HG03354 (cell line): ENCODE results near the gene PCDHGA4.
"Not testable (repeated sequence)": the region's sequence is repeated elsewhere in the genome, so short reads cannot be mapped to it uniquely, and the experiment has no call there.

Experiments
- ATAC-seq: cut with Tn5 transposase; IDR thresholded peaks from one replicate; pipeline ENCODE4 v1.9.1; 2021; ENCODE audit warnings: mild to moderate bottlenecking; ENCODE audit not compliant: unreplicated experiment, poor library complexity, severe bottlenecking

PCDHGA4 gene

DNA sequence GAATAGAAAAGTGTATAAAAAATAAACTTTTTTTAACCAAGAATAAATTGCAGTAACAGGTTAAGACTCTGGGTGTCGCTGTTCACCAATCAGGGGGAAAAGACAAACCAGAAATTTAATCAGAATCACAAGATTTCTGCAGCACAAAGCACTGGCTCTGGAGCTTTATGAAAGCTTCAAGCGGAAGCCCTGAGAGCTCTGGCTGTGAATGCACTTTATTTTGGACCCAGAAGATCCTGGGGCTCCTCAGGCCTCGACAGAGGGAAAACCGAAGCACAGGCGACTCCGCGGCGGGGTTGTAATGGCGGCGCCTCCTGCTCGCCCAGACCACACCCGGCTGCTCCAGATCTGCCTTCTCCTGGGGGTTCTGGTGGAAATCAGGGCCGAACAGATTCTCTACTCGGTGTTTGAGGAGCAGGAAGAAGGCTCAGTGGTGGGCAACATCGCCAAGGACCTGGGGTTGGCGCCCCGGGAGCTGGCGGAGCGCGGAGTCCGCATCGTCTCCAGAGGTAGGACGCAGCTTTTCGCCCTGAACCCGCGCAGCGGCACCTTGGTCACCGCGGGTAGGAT lies at the start of gene PCDHGA4:
PCDHGA4 (plus strand) TSS at position 122 of the 570 bp plus-strand sequence; CDS start at position 209, 87 bp downstream.
- no peak for ATAC-seq

DNA sequence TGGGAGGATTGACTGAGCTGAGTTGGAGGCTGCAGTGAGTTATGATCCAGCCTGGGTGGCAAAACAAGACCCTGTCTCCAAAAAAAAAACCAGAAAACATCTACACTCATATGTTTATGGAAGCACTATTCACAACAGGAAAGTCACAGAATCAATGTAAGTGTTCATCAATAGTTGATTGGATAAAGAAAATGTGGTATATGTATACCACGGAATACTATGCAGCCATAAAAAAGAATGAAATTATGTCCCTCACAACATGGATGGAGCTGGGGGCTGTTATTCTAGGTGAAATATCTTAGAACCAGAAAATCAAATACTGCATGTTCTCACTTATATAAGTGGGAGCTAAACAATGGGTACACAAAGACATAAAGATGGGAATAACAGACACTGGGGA lies 48.2 kb upstream of the PCDHGA4 start:
- ATAC-seq, result no peak

DNA sequence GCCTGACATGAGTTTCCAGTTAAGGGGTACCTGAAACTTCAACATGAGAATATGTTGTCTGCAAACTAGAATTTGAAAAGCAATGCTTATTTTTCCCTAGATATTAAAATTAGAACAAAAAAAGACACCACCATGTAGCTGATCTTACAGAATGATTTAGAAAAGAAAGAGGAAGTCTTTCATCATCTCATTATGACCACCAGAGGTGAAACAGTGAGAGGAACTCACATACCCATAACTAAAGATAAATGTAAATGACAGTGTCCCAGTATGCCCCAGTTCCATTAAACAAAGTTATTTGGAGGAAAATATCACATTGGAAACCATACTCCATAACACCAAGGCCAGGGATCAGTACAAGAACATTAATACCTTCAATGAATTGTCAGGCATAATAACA lies 41.1 kb upstream of the PCDHGA4 start:
- ATAC-seq, result no peak

DNA sequence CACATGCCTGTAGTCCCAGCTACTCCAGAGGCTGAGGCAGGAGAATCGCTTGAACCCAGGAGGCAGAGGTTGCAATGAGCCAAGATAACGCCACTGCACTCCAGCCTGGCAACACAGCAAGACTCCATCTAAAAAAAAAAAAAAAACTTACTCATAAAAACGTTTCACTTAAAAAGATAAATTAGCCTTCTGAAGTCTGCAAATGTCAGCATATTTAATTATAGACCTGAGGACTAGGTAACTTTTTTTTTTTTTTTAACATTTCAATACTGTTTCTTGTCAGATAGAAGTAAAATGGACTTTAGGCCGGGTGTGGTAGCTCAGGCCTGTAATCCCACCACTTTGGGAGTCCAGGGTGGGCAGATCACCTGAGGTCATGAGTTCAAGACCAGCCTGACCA lies 37.9 kb upstream of the PCDHGA4 start:
- not testable (repeated sequence) for ATAC-seq

DNA sequence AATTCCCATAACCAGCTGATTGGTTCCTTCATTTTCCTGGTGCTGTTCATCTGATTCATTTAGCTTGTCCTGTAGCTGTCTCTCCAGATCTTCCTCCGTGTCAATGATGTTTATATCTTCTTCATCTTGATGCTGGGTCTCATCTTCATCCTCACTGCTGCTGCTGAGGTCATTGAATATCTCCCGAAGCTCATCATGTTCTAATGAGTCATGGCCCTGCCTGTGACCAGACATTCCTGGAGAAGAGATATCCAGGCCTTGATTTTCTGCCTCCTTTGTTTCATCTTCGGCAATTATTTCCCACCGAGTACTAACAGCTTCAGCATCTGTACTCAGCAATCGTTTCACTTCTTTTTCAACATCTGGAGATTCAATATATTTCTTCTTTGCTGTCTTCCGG lies 35.6 kb upstream of the PCDHGA4 start:
- no peak for ATAC-seq

DNA sequence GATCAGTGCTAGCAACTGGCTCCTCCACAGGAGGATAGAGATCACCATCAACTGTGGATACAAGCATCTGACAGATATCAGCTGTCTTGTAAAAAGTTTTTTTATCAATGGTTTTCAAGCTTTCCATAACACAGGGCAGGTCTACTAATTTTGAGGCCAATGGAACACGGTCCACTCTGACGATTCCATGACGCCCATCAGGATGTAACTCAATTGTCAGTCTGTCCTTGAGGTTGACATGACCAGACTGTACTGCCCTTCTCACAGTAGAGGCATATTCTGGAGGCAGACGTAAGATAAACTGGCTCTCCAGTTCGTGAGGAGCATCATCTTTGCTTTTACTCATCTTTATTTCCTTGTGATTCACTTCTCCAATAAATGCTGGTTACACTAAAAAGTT lies 35.1 kb upstream of the PCDHGA4 start:
- no peak for ATAC-seq

DNA sequence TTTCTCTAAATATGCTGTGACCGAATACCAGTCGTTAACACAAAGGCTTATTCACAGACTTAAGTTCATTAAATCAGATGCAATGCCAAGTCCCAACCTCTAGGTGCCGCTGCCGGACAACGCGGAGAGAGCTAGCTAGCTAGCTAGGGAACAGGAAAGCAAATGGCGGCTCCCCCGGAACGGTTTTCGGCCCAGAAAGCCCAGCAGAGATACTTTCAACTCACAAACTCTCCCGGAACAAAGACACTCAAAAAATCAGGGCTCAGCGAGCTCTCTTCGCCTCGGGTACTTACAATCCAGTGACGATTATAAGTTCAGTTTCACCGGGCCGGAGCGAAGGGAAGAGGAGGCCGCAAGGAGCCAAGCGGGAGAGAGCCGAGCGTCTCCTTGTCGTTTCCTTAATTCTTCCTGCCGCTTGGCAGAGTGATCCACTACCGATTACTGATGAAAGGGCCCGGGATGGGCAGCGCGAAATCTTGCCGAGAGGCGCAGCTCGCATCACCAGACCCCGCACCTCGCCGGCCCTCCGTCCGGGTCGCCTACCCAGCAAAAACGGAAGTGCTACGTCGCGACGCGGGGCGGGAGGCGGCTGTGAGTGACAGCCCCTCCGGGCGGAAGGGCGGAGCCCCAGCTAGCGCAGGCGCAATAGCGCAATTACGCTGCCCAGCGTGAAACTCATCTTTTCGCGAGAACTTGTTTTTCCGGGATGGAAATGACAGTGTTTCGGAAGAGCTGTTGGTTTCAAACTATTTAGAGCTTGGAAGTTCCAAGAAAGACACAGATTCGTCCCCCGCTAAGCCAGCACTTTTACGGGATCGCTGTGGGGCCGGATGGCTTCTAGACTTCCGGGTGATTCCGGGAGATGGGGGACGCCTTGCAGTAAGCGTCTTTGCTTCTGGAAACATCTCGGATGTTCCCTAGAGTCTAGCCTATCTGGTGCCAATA lies 34.3 kb upstream of the PCDHGA4 start, which contains the start of gene TAF7:
TAF7 (minus strand) TSS at position 560 of the 945 bp plus-strand sequence. CDS start 740 bp downstream, outside the sequence.
- ATAC-seq, result peak; percentile 96

DNA sequence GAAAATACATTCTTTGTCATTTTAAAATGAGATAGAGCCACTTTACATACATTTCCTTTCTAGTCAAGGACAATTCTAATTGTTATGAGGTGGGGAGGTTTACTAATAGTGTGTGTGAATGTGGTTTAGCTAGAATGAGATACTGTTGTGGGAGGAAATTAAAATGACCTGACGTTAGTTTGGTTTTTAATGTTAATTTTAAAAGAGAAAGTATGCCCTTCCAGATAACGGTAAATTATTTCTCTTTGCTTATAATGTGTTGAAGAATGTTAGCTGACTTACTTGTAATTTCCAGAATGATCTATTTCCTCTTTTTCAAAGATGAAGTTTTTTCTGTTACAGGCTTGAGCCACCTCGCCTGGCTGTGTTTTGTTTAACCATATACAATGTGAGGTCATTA lies 32.6 kb upstream of the PCDHGA4 start:
- no peak for ATAC-seq

DNA sequence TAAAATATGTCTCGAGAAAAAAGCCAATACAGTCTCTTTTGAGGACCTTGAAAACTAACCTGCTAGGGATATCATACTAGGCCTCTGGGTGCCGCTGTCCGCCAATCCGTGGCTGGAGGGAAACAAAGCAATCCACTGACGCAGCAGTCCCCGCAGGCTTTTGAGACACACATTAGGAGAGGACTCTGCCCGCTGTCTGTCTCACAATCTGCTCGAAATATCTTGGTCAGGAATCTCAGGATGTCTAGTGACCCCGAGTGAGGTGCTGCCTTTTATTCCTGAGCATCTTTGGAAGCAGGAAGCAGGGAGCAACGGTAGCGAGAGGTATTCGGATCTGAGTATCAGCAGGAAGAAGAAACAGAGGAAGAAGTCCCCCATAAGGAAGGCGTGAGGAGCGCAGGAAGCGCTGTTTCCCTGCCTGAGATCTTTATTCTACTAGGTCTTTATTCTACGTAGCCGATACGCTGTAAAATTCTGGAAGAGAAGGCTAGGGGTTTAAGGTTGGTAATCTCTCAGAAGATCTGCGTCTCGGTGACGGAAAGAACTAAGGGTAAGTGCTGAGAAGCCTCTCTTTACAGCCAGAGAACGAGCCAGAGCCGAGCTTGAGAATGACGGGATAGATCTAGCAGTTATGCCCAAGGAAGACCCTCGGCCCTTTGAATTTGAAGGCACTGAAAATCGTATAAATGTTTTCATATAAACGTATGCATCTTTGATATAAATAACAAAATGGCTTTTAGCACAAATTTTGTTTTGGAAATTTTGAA lies 28.6 kb upstream of the PCDHGA4 start:
- peak; percentile 91 for ATAC-seq

DNA sequence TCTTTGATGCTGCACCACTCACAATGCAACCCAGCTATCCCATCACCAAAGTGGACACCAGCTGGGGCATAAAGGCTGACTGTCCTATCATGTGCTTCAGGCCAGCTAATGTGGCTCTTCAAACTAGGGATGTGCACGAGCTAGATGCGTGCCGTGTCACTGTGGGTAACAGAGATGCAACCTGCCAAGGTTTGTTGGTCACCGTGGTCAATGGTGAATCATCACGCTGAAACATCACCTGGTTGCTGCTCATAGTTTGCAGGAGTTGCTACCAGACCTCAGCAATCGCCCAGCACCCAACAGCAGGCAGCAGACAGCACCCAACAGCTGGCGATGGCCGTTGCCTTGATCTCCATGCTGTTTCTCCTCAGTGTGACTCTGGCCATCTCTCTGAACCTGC lies 26.6 kb upstream of the PCDHGA4 start:
- ATAC-seq, result no peak

DNA sequence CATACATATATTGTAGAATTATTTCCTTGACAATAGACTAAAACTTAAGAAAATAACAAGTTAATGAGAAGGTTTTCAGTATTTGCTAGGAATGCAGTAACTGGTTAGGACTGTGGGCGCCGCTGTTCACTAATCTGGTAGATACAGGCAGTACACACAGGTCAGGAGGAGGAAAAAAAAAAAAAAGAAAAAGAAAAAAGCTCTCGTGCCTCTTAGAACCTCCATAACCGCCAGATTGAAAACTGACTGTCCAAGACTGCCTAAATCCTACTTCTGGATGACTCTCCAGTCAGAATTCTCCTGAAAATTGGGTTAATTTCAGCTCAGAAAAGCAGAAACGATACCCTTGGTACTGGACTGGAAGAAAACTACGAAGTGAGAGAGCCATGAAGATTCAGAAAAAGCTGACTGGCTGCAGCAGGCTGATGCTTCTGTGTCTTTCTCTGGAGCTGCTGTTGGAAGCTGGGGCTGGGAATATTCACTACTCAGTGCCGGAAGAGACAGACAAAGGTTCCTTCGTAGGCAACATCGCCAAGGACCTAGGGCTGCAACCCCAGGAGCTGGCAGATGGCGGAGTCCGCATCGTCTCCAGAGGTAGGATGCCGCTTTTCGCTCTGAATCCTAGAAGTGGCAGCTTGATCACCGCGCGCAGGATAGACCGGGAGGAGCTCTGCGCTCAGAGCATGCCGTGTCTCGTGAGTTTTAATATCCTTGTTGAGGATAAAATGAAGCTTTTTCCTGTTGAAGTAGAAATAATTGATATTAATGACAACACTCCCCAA lies 24.3 kb upstream of the PCDHGA4 start, which contains the start of gene PCDHGA1:
PCDHGA1 (plus strand) TSS at position 216 of the 782 bp plus-strand sequence.
- no peak for ATAC-seq

DNA sequence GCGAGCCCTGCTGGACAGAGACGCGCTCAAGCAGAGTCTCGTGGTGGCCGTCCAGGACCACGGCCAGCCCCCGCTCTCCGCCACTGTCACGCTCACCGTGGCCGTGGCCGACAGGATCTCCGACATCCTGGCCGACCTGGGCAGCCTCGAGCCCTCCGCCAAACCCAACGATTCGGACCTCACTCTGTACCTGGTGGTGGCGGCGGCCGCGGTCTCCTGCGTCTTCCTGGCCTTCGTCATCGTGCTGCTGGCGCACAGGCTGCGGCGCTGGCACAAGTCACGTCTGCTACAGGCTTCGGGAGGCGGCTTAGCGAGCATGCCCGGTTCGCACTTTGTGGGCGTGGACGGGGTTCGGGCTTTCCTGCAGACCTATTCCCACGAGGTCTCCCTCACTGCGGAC lies 22.2 kb upstream of the PCDHGA4 start:
- not testable (repeated sequence) for ATAC-seq

DNA sequence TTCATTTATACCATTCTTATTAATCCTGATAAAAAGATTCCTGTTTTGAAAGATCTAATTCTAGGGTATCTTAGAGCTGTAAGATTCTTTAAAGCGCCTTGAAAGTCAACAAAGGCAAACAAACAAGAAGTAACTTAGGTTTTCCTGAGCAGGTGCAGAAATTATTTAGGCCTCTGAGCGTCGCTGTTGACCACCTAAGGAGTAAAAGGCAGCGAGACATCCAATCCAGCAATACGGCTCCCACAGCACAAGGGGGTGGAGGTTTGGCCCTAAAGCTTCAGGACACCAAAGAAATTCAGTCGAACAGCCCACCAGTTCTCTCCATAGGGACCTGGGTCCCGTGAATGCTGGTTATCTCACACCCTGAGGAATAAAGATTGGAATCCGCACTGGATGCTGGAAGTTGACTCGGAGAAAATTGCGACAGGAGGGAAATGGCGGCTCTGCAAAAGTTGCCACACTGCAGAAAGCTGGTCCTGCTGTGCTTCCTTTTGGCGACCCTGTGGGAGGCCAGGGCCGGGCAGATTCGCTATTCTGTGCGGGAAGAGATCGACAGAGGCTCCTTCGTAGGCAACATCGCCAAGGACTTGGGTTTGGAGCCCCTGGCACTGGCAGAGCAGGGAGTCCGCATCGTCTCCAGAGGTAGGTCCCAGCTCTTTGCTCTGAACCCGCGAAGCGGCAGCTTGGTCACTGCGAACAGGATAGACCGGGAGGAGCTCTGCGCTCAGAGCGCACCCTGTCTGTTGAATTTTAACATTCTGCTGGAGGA lies 16.1 kb upstream of the PCDHGA4 start, which contains the start of gene PCDHGA2:
PCDHGA2 (plus strand) TSS at position 223 of the 769 bp plus-strand sequence.
- no peak for ATAC-seq

DNA sequence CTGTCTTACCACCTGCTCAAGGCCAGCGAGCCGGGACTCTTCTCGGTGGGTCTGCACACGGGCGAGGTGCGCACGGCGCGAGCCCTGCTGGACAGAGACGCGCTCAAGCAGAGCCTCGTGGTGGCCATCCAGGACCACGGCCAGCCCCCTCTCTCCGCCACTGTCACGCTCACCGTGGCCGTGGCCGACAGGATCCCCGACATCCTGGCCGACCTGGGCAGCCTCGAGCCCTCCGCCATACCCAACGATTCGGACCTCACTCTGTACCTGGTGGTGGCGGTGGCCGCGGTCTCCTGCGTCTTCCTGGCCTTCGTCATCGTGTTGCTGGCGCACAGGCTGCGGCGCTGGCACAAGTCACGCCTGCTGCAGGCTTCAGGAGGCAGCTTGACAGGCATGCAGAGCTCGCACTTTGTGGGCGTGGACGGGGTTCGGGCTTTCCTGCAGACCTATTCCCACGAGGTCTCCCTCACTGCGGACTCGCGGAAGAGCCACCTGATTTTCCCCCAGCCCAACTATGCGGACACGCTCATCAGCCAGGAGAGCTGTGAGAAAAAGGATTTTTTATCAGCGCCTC lies 14.0 kb upstream of the PCDHGA4 start:
- ATAC-seq, result not testable (repeated sequence)

DNA sequence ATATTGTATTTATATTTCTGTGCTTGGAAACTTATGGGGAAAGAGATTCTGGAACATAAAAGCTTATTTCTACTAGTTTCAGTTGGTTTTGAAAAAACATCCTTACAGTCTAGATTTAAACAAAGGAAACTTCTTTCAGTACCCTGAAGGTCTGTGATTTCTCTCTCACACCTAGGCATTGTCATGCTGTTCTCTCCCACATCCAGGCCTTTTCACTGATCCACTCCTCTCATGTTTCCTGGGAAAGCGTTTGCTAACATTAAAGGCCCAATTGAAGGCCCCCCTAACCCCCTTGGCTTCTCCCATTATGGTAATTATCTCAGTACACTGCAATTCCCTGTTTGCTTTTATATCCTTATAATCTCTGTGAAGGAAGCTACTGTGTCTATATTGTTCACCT lies 12.0 kb upstream of the PCDHGA4 start:
- no peak for ATAC-seq

DNA sequence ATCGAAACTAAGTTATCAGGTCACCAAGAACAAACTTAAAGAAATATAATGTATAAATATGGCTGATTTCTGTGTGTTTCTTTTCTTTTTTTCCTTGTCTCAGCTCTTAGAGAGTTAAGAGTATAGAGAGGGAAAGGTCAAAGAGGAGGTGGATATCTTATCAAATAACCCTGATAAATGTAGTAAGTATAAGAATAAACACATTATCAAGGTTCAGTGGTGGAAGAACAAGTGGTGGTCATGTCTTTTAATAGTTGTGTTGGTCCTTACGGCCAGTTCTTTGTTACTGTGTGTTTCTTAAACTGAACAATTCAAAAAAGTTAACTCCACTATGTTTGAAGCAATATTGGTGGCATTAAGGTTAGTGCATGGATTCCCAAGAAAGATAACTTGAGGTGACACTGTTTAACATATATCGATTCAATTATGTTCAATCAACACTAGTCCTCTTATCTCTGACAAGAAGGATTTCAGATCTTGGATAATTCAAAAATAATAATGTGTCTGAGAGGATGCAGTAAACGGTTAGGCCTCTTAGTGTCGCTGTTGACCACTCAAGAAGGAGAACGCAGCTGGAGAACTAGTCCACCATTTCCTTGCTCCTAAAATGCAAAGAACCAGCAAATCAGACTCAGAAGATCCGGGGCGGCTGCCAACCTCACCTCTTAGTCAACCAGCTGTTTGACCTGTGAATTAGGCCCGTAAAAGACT lies 11.4 kb upstream of the PCDHGA4 start, which contains the start of gene PCDHGA3:
PCDHGA3 (plus strand) TSS at position 588 of the 711 bp plus-strand sequence. CDS start 205 bp downstream, outside the sequence.
- ATAC-seq, result no peak

DNA sequence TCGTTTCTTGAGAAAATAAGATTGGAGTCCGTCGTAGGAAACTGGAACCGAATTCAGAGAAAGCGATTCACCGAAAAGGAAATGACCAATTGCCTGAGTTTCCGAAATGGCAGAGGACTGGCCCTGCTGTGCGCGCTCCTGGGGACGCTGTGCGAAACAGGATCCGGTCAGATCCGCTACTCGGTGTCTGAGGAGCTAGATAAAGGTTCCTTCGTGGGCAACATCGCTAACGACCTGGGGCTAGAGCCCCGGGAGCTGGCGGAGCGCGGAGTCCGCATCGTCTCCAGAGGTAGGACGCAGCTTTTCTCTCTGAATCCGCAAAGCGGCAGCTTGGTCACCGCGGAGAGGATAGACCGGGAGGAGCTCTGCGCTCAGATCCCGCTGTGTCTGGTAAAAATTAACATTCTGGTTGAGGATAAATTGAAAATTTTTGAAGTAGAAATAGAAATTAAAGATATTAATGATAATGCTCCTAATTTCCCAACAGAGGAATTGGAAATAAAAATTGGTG lies 10.8 kb upstream of the PCDHGA4 start:
- no peak for ATAC-seq
